Fibroblast of lung (primary cell): ENCODE measurements around the gene CDC42SE2. TPM values are rescaled to one million over a fixed set of nuclear protein-coding genes. Genes with fewer than 3 reads are reported as not detected.

Experiments used
- DNase-seq, 2 donors: peaks; one replicate each; pipeline versions ENCODE4 v3.0.0 to v3.0.0-alpha.2; 2010; ENCODE audit warnings: low read depth in 2 of 2
- H2AFZ ChIP-seq: 2 replicates; pipeline ENCODE4 v1.5.1; 2012; ENCODE audit warnings: low read length, control low read depth, inconsistent platforms
- H3K27ac ChIP-seq: 2 replicates; pipeline ENCODE4 v1.5.1; 2011; ENCODE audit warnings: low read length, control low read depth; ENCODE audit not compliant: insufficient read depth
- H3K27me3 ChIP-seq: 2 replicates; pipeline ENCODE4 v1.5.1; 2011; ENCODE audit warnings: mild to moderate bottlenecking, low read length; ENCODE audit not compliant: control insufficient read depth, insufficient read depth
- H3K36me3 ChIP-seq: 2 replicates; pipeline ENCODE4 v1.5.1; 2011; ENCODE audit warnings: low read length; ENCODE audit not compliant: control insufficient read depth, insufficient read depth
- H3K4me1 ChIP-seq: 2 replicates; pipeline ENCODE4 v1.5.1; 2011; ENCODE audit warnings: low read length; ENCODE audit not compliant: control insufficient read depth, insufficient read depth; ENCODE audit errors: extremely low read depth
- H3K4me2 ChIP-seq: 2 replicates; pipeline ENCODE4 v1.5.1; 2011; ENCODE audit warnings: low read length, control low read depth; ENCODE audit not compliant: insufficient read depth; ENCODE audit errors: extremely low read depth
- H3K4me3 ChIP-seq, 4 experiments: fragments of 200-600 bp in 1 of 4; sonication (generic) in 1 of 4; replicated peaks in 1 of 4; 2 replicates each; pipeline ENCODE4 v1.5.1; 2011 to 2016; ENCODE audit warnings: low read length in 4 of 4, low read depth in 3 of 4, mild to moderate bottlenecking in 3 of 4, control low read depth in 2 of 4, inconsistent platforms in 1 of 4, mixed read lengths in 1 of 4; ENCODE audit not compliant: insufficient read depth in 1 of 4; ENCODE audit errors: control extremely low read depth in 1 of 4
- H3K79me2 ChIP-seq: 2 replicates; pipeline ENCODE4 v1.5.1; 2012; ENCODE audit warnings: mild to moderate bottlenecking, low read length, inconsistent platforms; ENCODE audit not compliant: control insufficient read depth, insufficient read depth
- H3K9ac ChIP-seq: 2 replicates; pipeline ENCODE4 v1.5.1; 2011; ENCODE audit warnings: mild to moderate bottlenecking, low read length, control low read depth; ENCODE audit not compliant: insufficient read depth
- H3K9me3 ChIP-seq: 2 replicates; pipeline ENCODE4 v1.5.1; 2012; ENCODE audit warnings: low read depth, low read length; ENCODE audit not compliant: control insufficient read depth, insufficient read depth
- H4K20me1 ChIP-seq: 2 replicates; pipeline ENCODE4 v1.5.1; 2011; ENCODE audit warnings: low read length; ENCODE audit not compliant: control insufficient read depth, insufficient read depth; ENCODE audit errors: extremely low read depth
- CTCF ChIP-seq, 2 donors: IDR thresholded peaks in 1 of 2; conservative IDR thresholded peaks in 1 of 2; 1 replicate in 1 of 2; 2 replicates in 1 of 2; pipeline ENCODE4 v1.5.1; 2011 to 2012; ENCODE audit warnings: low read length in 2 of 2, control low read depth in 1 of 2, inconsistent platforms in 1 of 2, low read depth in 1 of 2, mild to moderate bottlenecking in 1 of 2
- EZH2 ChIP-seq: IDR thresholded peaks from 2 replicates; pipeline ENCODE4 v1.5.1; 2012; ENCODE audit warnings: low read length, control low read depth, mild to moderate bottlenecking; ENCODE audit errors: missing control alignments
- polyA plus RNA-seq, 2 donors: library from polyadenylated mRNA; depleted of rRNA in 1 of 2; stranded (reverse) in 1 of 2; unstranded in 1 of 2; fragments of >200 nt; gene quantifications; 2 replicates each; pipeline ENCODE4 v1.2.1, GENCODE V29; 2011 to 2012; ENCODE audit warnings: missing spikeins in 1 of 2
- total RNA-seq: library from RNA; depleted of rRNA; stranded (reverse); fragments of >200 nt; gene quantifications from 2 replicates; pipeline ENCODE4 v1.2.1, GENCODE V29; 2014

CDC42SE2 gene
- total and polyA plus RNA-seq, 2 donors (not counting 1 experiment from before 2014, with no cell fraction given) = 26.1 to 26.5 TPM

GRCh38 chr5:131366428-131366827, 102.6 kb downstream of the CDC42SE2 start:
- no peaks in the 10 kb centered on the region for H3K79me2 ChIP-seq
- H3K4me3 ChIP-seq = no peak overlapping the region
- H3K9ac ChIP-seq = no peak overlapping the region
- no peaks in the 10 kb centered on the region for H3K9me3 ChIP-seq
- no peak overlapping the region for H3K27ac ChIP-seq
- peak in 1 of 2 donors; percentile 24 for DNase-seq
- no peak overlapping the region for H3K4me2 ChIP-seq
- H4K20me1 ChIP-seq = no peaks in the 10 kb centered on the region
- H3K4me1 ChIP-seq = peaks cover 2% of the 10 kb centered on the region
- no peaks in the 10 kb centered on the region for H3K27me3 ChIP-seq
- TF ChIP-seq EZH2 (no peak), CTCF (conservative IDR thresholded peaks at IDR 0.05 in 1 of 2, IDR thresholded peaks at IDR 0.05 in 1 of 2; ENCODE audit: low read depth in 1 of 2, low read length in 2 of 2) (no peak)
- no peak overlapping the region for H2AFZ ChIP-seq
- H3K36me3 ChIP-seq = no peaks in the 10 kb centered on the region

DNA sequence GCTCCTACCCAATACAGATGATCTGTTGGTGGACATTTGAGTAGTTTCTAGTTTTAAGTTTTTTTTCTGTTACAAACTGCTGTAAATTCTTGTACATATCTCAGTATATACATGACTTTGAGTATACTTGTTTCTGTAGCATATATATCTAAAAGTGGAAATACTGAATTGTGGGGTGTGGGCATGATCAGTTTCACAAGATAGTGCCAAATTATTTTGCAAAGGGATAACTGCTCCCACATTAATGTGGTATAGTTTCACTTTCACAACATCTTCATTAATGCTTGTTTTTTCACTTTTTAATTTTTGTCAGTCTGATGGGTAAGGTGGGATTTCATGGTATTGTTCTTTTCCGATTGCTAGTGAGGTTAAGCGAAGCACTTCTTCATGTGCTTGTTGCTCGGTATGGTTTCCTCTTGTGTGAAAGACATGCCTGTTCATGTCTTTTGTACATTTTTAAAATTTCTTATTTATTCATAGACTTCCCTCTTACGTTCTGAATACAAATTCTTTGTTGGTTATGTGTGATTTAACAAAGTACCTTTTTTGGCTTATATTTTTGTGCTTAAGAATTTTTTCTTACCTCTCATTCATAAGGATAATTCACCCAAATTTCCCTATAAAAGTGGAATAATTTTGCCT, 103.5 kb downstream of the CDC42SE2 start:
- H3K27me3 ChIP-seq = no peaks in the 10 kb centered on the region
- no peaks in the 10 kb centered on the region for H3K9me3 ChIP-seq
- H3K27ac ChIP-seq = no peak overlapping the region
- no peak overlapping the region for H2AFZ ChIP-seq
- no peak overlapping the region for H3K9ac ChIP-seq
- peak in 1 of 2 donors; percentile 7 for DNase-seq
- H3K36me3 ChIP-seq = no peaks in the 10 kb centered on the region
- H3K4me3 ChIP-seq = no peak overlapping the region
- TF ChIP-seq CTCF (conservative IDR thresholded peaks at IDR 0.05 in 1 of 2, IDR thresholded peaks at IDR 0.05 in 1 of 2; ENCODE audit: low read depth in 1 of 2, low read length in 2 of 2) = no peak
- no peak for TF ChIP-seq EZH2
- peaks cover 2% of the 10 kb centered on the region for H3K4me1 ChIP-seq
- no peaks in the 10 kb centered on the region for H4K20me1 ChIP-seq
- no peak overlapping the region for H3K4me2 ChIP-seq
- H3K79me2 ChIP-seq = no peaks in the 10 kb centered on the region

DNA sequence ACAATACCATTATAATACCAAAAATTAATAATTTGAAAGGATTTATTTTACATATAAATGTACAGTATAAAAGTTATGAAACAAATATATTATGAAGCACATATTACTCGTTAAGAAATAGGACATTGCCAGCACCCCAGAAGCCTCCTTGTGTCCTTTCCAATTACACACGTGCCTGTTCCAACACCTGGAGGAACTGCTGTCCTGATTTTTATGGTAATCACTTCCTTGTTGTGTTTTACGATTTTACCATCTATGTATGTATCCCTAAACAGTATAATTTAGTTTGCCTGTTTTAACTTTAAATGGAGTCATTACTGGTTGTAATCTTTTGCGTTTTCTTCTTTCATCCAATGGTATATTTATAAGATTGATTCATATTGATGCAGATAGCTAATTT, 105.0 kb downstream of the CDC42SE2 start:
- Histone ChIP-seq H3K9me3 (no peaks in the 10 kb centered on the region), H3K4me2 (no peak overlapping the region), H4K20me1 (no peaks in the 10 kb centered on the region), H3K36me3 (no peaks in the 10 kb centered on the region), H3K9ac (no peak overlapping the region), H3K4me3 (no peak overlapping the region), H3K4me1 (peaks cover 2% of the 10 kb centered on the region), H2AFZ (no peak overlapping the region), H3K27ac (no peak overlapping the region), H3K27me3 (no peaks in the 10 kb centered on the region), H3K79me2 (no peaks in the 10 kb centered on the region)
- DNase-seq = no peak
- no peak for TF ChIP-seq CTCF (conservative IDR thresholded peaks at IDR 0.05 in 1 of 2, IDR thresholded peaks at IDR 0.05 in 1 of 2; ENCODE audit: low read depth in 1 of 2, low read length in 2 of 2)
- TF ChIP-seq EZH2 = no peak
